ENCODE data around the gene ANKRD37. TPM values are rescaled to one million over a fixed set of nuclear protein-coding genes. Genes with fewer than 3 reads are reported as not detected.

Gene ANKRD37
- total RNA-seq, 3 donors from 2014 or later (not counting 1 experiment from before 2014, with no cell fraction given) = 12.9 to 18.6 (median 13.1) TPM

GRCh38 chr4:185426960-185427688 is 30.5 kb downstream of the ANKRD37 start:
- H3K27me3 ChIP-seq (ENCODE audit: control insufficient read depth, insufficient read depth, low read length) = peaks cover 2% of the 10 kb centered on the region
- no peak overlapping the region for H3K4me3 ChIP-seq (ENCODE audit: low read length)
- Mint-ChIP-seq H3K36me3 (no peaks in the 10 kb centered on the region), H3K4me3 (peak overlapping the region; percentile 7), H3K27me3 (ENCODE audit: low read depth in 2 of 2) (peaks cover 6 to 21% of the 10 kb centered on the region in 2 donors), H3K9me3 (no peaks in the 10 kb centered on the region), H3K4me1 (peaks cover 9 to 25% of the 10 kb centered on the region in 2 donors), H3K27ac (peak overlapping the region; percentile 84 to 89)
- 92% methylated on average over 20 of the region's 22 CpGs for WGBS (ENCODE audit: insufficient coverage)
- no peak for DNase-seq
- ATAC-seq = no peak
- H3K4me1 ChIP-seq (ENCODE audit: control insufficient read depth, insufficient read depth, low read length) = peaks cover 13% of the 10 kb centered on the region
- H3K36me3 ChIP-seq (ENCODE audit: control insufficient read depth, insufficient read depth, low read length) = no peaks in the 10 kb centered on the region
- H3K9me3 ChIP-seq (ENCODE audit: control insufficient read depth, insufficient read depth, low read length) = no peaks in the 10 kb centered on the region
- no peak for TF ChIP-seq CTCF (IDR thresholded peaks at IDR 0.05)
- H3K27ac ChIP-seq (ENCODE audit: low read length) = no peak overlapping the region
- intact Hi-C loops (cut with micrococcal nuclease) = loop anchor here (10.0 kb wide), 1 partner anchor 222 kb away; the partner anchor contains the start of genes CFAP97 and SNX25

GRCh38 chr4:185429660-185430059 is 33.0 kb downstream of the ANKRD37 start:
- ATAC-seq (no peak), DNase-seq (no peak)
- H3K9me3 ChIP-seq (ENCODE audit: control insufficient read depth, insufficient read depth, low read length) = no peaks in the 10 kb centered on the region
- intact Hi-C loops (cut with micrococcal nuclease) = loop anchor here (10.0 kb wide), 1 partner anchor 225 kb away; the partner anchor contains the start of genes CFAP97 and SNX25
- H3K4me3 ChIP-seq (ENCODE audit: low read length) = no peak overlapping the region
- H3K4me1 ChIP-seq (ENCODE audit: control insufficient read depth, insufficient read depth, low read length) = peaks cover 13% of the 10 kb centered on the region
- TF ChIP-seq CTCF (IDR thresholded peaks at IDR 0.05) = no peak
- H3K4me1 Mint-ChIP-seq = peaks cover 9 to 13% of the 10 kb centered on the region in 2 donors
- no peaks in the 10 kb centered on the region for H3K36me3 ChIP-seq (ENCODE audit: control insufficient read depth, insufficient read depth, low read length)
- WGBS (ENCODE audit: insufficient coverage) = 75% methylated on average over 2 of the region's 5 CpGs
- peaks cover 2% of the 10 kb centered on the region for H3K27me3 ChIP-seq (ENCODE audit: control insufficient read depth, insufficient read depth, low read length)
- no peak overlapping the region for H3K27ac ChIP-seq (ENCODE audit: low read length)
- H3K27me3 Mint-ChIP-seq (ENCODE audit: low read depth in 2 of 2) = peaks cover 11 to 21% of the 10 kb centered on the region in 2 donors
- no peak overlapping the region for H3K4me3 Mint-ChIP-seq
- H3K9me3 Mint-ChIP-seq = no peaks in the 10 kb centered on the region
- no peaks in the 10 kb centered on the region for H3K36me3 Mint-ChIP-seq
- no peak overlapping the region for H3K27ac Mint-ChIP-seq

- DNase-seq (no peak), ATAC-seq (no peak)
- Mint-ChIP-seq H3K27me3 (ENCODE audit: low read depth in 2 of 2) (peaks cover 9 to 10% of the 10 kb centered on the region in 2 donors), H3K4me1 (no peaks in the 10 kb centered on the region), H3K27ac (no peak overlapping the region), H3K4me3 (no peak overlapping the region), H3K9me3 (no peaks in the 10 kb centered on the region), H3K36me3 (no peaks in the 10 kb centered on the region)
- H3K36me3 ChIP-seq (ENCODE audit: control insufficient read depth, insufficient read depth, low read length) = no peaks in the 10 kb centered on the region
- H3K27me3 ChIP-seq (ENCODE audit: control insufficient read depth, insufficient read depth, low read length) = peaks cover 5% of the 10 kb centered on the region
- H3K27ac ChIP-seq (ENCODE audit: low read length) = no peak overlapping the region
- no peaks in the 10 kb centered on the region for H3K4me1 ChIP-seq (ENCODE audit: control insufficient read depth, insufficient read depth, low read length)
- H3K4me3 ChIP-seq (ENCODE audit: low read length) = no peak overlapping the region
- intact Hi-C loops (cut with micrococcal nuclease) = no loop called here
- H3K9me3 ChIP-seq (ENCODE audit: control insufficient read depth, insufficient read depth, low read length) = no peaks in the 10 kb centered on the region
- TF ChIP-seq CTCF (IDR thresholded peaks at IDR 0.05) = no peak
Observed at GRCh38 chr4:185435466-185435865, 38.8 kb downstream of the ANKRD37 start.

- Mint-ChIP-seq H3K27me3 (ENCODE audit: low read depth in 2 of 2) (peaks cover 6 to 12% of the 10 kb centered on the region in 2 donors), H3K36me3 (no peaks in the 10 kb centered on the region), H3K27ac (no peak overlapping the region), H3K4me3 (no peak overlapping the region), H3K9me3 (no peaks in the 10 kb centered on the region), H3K4me1 (no peaks in the 10 kb centered on the region)
- ATAC-seq (no peak), DNase-seq (no peak)
- Histone ChIP-seq H3K27ac (ENCODE audit: low read length) (no peak overlapping the region), H3K9me3 (ENCODE audit: control insufficient read depth, insufficient read depth, low read length) (no peaks in the 10 kb centered on the region), H3K36me3 (ENCODE audit: control insufficient read depth, insufficient read depth, low read length) (no peaks in the 10 kb centered on the region), H3K27me3 (ENCODE audit: control insufficient read depth, insufficient read depth, low read length) (peaks cover 3% of the 10 kb centered on the region), H3K4me3 (ENCODE audit: low read length) (no peak overlapping the region), H3K4me1 (ENCODE audit: control insufficient read depth, insufficient read depth, low read length) (no peaks in the 10 kb centered on the region)
- no peak for TF ChIP-seq CTCF (IDR thresholded peaks at IDR 0.05)
- intact Hi-C loops (cut with micrococcal nuclease) = no loop called here
Observed at GRCh38 chr4:185437809-185438208, 41.2 kb downstream of the ANKRD37 start.

Measured in natural killer cell (primary cell).